H9 (cell line): Measurements from ENCODE around the gene KCTD1. TPM values are rescaled to one million over a fixed set of nuclear protein-coding genes. Genes with fewer than 3 reads are reported as not detected.

Experiments
- DNase-seq: peaks from one replicate; pipeline ENCODE4 v3.0.0-alpha.2; 2017
- H2AFZ ChIP-seq: one replicate; pipeline ENCODE4 v1.6.1; 2013; ENCODE audit warnings: mild to moderate bottlenecking, low read length, control low read depth, moderate library complexity
- H2AK5ac ChIP-seq: 2 replicates; pipeline ENCODE4 v1.6.1; 2013; ENCODE audit warnings: low read length, control low read depth, mixed read lengths; ENCODE audit not compliant: insufficient read length
- H2BK120ac ChIP-seq: one replicate; pipeline ENCODE4 v1.6.1; 2013; ENCODE audit warnings: low read depth, mild to moderate bottlenecking, low read length, control low read depth, inconsistent platforms; ENCODE audit not compliant: poor library complexity, severe bottlenecking
- H2BK12ac ChIP-seq: 2 replicates; pipeline ENCODE4 v1.6.1; 2013; ENCODE audit warnings: low read length, control low read depth, mixed read lengths, low read depth; ENCODE audit not compliant: insufficient read length
- H2BK15ac ChIP-seq: 2 replicates; pipeline ENCODE4 v1.6.1; 2013; ENCODE audit warnings: low read depth, low read length, control low read depth
- H2BK20ac ChIP-seq: one replicate; pipeline ENCODE4 v1.6.1; 2013; ENCODE audit warnings: low read depth, mild to moderate bottlenecking, low read length, control low read depth, inconsistent platforms; ENCODE audit not compliant: poor library complexity, severe bottlenecking
- H2BK5ac ChIP-seq: 2 replicates; pipeline ENCODE4 v1.6.1; 2013; ENCODE audit warnings: low read length, control low read depth, mixed read lengths; ENCODE audit not compliant: insufficient read length
- H3K14ac ChIP-seq: 2 replicates; pipeline ENCODE4 v1.6.1; 2013; ENCODE audit warnings: low read length, control low read depth; ENCODE audit not compliant: insufficient read depth
- H3K18ac ChIP-seq: 2 replicates; pipeline ENCODE4 v1.6.1; 2013; ENCODE audit warnings: low read depth, mild to moderate bottlenecking, mixed read lengths, low read length, control low read depth; ENCODE audit not compliant: insufficient read length
- H3K23ac ChIP-seq: 2 replicates; pipeline ENCODE4 v1.6.1; 2013; ENCODE audit warnings: low read length, control low read depth, mixed read lengths, low read depth; ENCODE audit not compliant: insufficient read length
- H3K23me2 ChIP-seq: 2 replicates; pipeline ENCODE4 v1.6.1; 2013; ENCODE audit warnings: low read depth, mild to moderate bottlenecking, mixed read lengths, low read length, control low read depth; ENCODE audit not compliant: insufficient read length, poor library complexity, severe bottlenecking
- H3K27ac ChIP-seq: 2 replicates; pipeline ENCODE4 v1.5.1; 2013; ENCODE audit warnings: low read length, control low read depth, mixed read lengths, low read depth; ENCODE audit not compliant: insufficient read length
- H3K27me3 ChIP-seq: 2 replicates; pipeline ENCODE4 v1.6.1; 2013; ENCODE audit warnings: low read length, control low read depth, inconsistent platforms; ENCODE audit not compliant: insufficient read depth
- H3K4ac ChIP-seq: 2 replicates; pipeline ENCODE4 v1.6.1; 2013; ENCODE audit warnings: low read depth, mild to moderate bottlenecking, control low read depth, inconsistent platforms, low read length, moderate library complexity
- H3K4me1 ChIP-seq: 2 replicates; pipeline ENCODE4 v1.6.1; 2013; ENCODE audit warnings: low read length, control low read depth, inconsistent platforms; ENCODE audit not compliant: insufficient read depth
- H3K4me2 ChIP-seq: 2 replicates; pipeline ENCODE4 v1.6.1; 2013; ENCODE audit warnings: low read length, control low read depth, mixed read lengths; ENCODE audit not compliant: insufficient read length, insufficient read depth
- H3K56ac ChIP-seq: 2 replicates; pipeline ENCODE4 v1.6.1; 2013; ENCODE audit warnings: low read depth, mild to moderate bottlenecking, mixed read lengths, low read length, control low read depth; ENCODE audit not compliant: insufficient read length
- H3K79me1 ChIP-seq: 2 replicates; pipeline ENCODE4 v1.6.1; 2013; ENCODE audit warnings: low read depth, mild to moderate bottlenecking, moderate library complexity, low read length, control low read depth, inconsistent platforms; ENCODE audit not compliant: insufficient read depth, poor library complexity, severe bottlenecking
- H3K79me2 ChIP-seq: 2 replicates; pipeline ENCODE4 v1.6.1; 2013; ENCODE audit warnings: low read length, control low read depth, inconsistent platforms; ENCODE audit not compliant: insufficient read depth
- H3K9ac ChIP-seq: 2 replicates; pipeline ENCODE4 v1.6.1; 2013; ENCODE audit warnings: low read length, control low read depth, mixed read lengths; ENCODE audit not compliant: insufficient read length; ENCODE audit errors: extremely low read depth
- H3K9me3 ChIP-seq: one replicate; pipeline ENCODE4 v1.6.1; 2013; ENCODE audit warnings: low read depth, low read length, inconsistent platforms; ENCODE audit not compliant: control insufficient read depth
- H3T11ph ChIP-seq: one replicate; pipeline ENCODE4 v1.6.1; 2013; ENCODE audit warnings: mild to moderate bottlenecking, low read length, control low read depth, inconsistent platforms
- H4K20me1 ChIP-seq: one replicate; pipeline ENCODE4 v1.6.1; 2013; ENCODE audit not compliant: control insufficient read depth, insufficient read length, insufficient read depth
- H4K5ac ChIP-seq: 2 replicates; pipeline ENCODE4 v1.6.1; 2013; ENCODE audit warnings: low read depth, mild to moderate bottlenecking, mixed read lengths, low read length, control low read depth; ENCODE audit not compliant: insufficient read length
- H4K8ac ChIP-seq: replicated peaks from 2 replicates; pipeline ENCODE4 v1.6.1; 2013; ENCODE audit warnings: low read length, control low read depth, mixed read lengths, low read depth; ENCODE audit not compliant: insufficient read length
- H4K91ac ChIP-seq: 2 replicates; pipeline ENCODE4 v1.6.1; 2013; ENCODE audit warnings: low read depth, mild to moderate bottlenecking, moderate library complexity, mixed read lengths, low read length, control low read depth; ENCODE audit not compliant: insufficient read length
- H3K27ac Mint-ChIP-seq, 3 experiments: 2 replicates in 2 of 3; 3 replicates in 1 of 3; pipeline ENCODE4 v1.8.0; 2020 to 2021; ENCODE audit warnings: mixed read lengths in 3 of 3, mild to moderate bottlenecking in 1 of 3, moderate library complexity in 1 of 3
- H3K27me3 Mint-ChIP-seq: 2 replicates; pipeline ENCODE4 v1.8.0; 2021; ENCODE audit warnings: low read depth, mild to moderate bottlenecking, moderate library complexity, mixed read lengths
- H3K36me3 Mint-ChIP-seq, 3 experiments: 2 replicates in 2 of 3; 3 replicates in 1 of 3; pipeline ENCODE4 v1.8.0; 2020 to 2021; ENCODE audit warnings: low read depth in 3 of 3, mixed read lengths in 3 of 3; ENCODE audit not compliant: insufficient read depth in 1 of 3
- H3K4me1 Mint-ChIP-seq, 2 experiments: 2 replicates each; pipeline ENCODE4 v1.8.0; 2020; ENCODE audit warnings: mixed read lengths in 2 of 2
- H3K4me3 Mint-ChIP-seq, 2 experiments: 2 replicates in 1 of 2; 3 replicates in 1 of 2; pipeline ENCODE4 v1.8.0; 2020 to 2021; ENCODE audit warnings: mild to moderate bottlenecking in 2 of 2, mixed read lengths in 2 of 2, moderate library complexity in 1 of 2
- H3K9me3 Mint-ChIP-seq, 2 experiments: 2 replicates in 1 of 2; 3 replicates in 1 of 2; pipeline ENCODE4 v1.8.0; 2020; ENCODE audit warnings: mild to moderate bottlenecking in 2 of 2, mixed read lengths in 2 of 2, moderate library complexity in 1 of 2
- CTCF ChIP-seq: fragments of 200-600 bp; sonication (generic); conservative IDR thresholded peaks from 3 replicates; pipeline ENCODE4 v1.8.0; 2021; ENCODE audit warnings: antibody characterized with exemption, mild to moderate bottlenecking
- total RNA-seq: library from RNA; stranded (reverse); gene quantifications from 2 replicates; pipeline ENCODE4 v1.2.1, GENCODE V29; 2021

Gene KCTD1
- total RNA-seq, 1 experiment from 2014 or later, result 10.8 TPM

GRCh38 chr18:26535630-26536029 is 12.7 kb downstream of the KCTD1 start:
- no peak overlapping the region for H2AK5ac ChIP-seq
- no peak overlapping the region for H4K91ac ChIP-seq
- H4K20me1 ChIP-seq, result no peaks in the 10 kb centered on the region
- H3K23ac ChIP-seq, result no peak overlapping the region
- H3K27me3 Mint-ChIP-seq, result no peaks in the 10 kb centered on the region
- no peak overlapping the region for H4K8ac ChIP-seq
- no peak overlapping the region for H2BK120ac ChIP-seq
- H3K36me3 Mint-ChIP-seq, result no peaks in the 10 kb centered on the region
- no peak for TF ChIP-seq CTCF
- no peak overlapping the region for H2AFZ ChIP-seq
- H3K79me1 ChIP-seq, result no peaks in the 10 kb centered on the region
- H2BK12ac ChIP-seq, result no peak overlapping the region
- no peak overlapping the region for H3K4ac ChIP-seq
- H2BK15ac ChIP-seq, result no peak overlapping the region
- no peak overlapping the region for H3K18ac ChIP-seq
- no peak overlapping the region for H2BK5ac ChIP-seq
- H3K9me3 ChIP-seq, result no peaks in the 10 kb centered on the region
- no peak overlapping the region for H3K14ac ChIP-seq
- DNase-seq, result no peak
- H3K9me3 Mint-ChIP-seq, result no peaks in the 10 kb centered on the region
- no peak overlapping the region for H3K9ac ChIP-seq
- no peak overlapping the region for H4K5ac ChIP-seq
- no peaks in the 10 kb centered on the region for H3K23me2 ChIP-seq
- no peak overlapping the region for H3K27ac ChIP-seq
- no peak overlapping the region for H3K4me2 ChIP-seq
- H3K4me1 Mint-ChIP-seq, result peaks cover 30 to 34% of the 10 kb centered on the region in 2 experiments
- H3K4me3 Mint-ChIP-seq, result no peak overlapping the region
- H3K4me1 ChIP-seq, result peaks cover 3% of the 10 kb centered on the region; the same call in 1 of the 2 replicates
- H3K27me3 ChIP-seq, result no peaks in the 10 kb centered on the region
- H3T11ph ChIP-seq, result no peak overlapping the region
- no peak overlapping the region for H3K56ac ChIP-seq
- H3K27ac Mint-ChIP-seq, result no peak overlapping the region
- H3K79me2 ChIP-seq, result no peaks in the 10 kb centered on the region
- H2BK20ac ChIP-seq, result no peak overlapping the region
